HG03060 (cell line): ENCODE measurements around the gene CFAP46.

Source experiments
- ATAC-seq: cut with Tn5 transposase; IDR thresholded peaks from one replicate; pipeline ENCODE4 v1.9.1; 2021; ENCODE audit warnings: low read depth, moderate number of reproducible peaks; ENCODE audit not compliant: unreplicated experiment

CFAP46 gene

DNA sequence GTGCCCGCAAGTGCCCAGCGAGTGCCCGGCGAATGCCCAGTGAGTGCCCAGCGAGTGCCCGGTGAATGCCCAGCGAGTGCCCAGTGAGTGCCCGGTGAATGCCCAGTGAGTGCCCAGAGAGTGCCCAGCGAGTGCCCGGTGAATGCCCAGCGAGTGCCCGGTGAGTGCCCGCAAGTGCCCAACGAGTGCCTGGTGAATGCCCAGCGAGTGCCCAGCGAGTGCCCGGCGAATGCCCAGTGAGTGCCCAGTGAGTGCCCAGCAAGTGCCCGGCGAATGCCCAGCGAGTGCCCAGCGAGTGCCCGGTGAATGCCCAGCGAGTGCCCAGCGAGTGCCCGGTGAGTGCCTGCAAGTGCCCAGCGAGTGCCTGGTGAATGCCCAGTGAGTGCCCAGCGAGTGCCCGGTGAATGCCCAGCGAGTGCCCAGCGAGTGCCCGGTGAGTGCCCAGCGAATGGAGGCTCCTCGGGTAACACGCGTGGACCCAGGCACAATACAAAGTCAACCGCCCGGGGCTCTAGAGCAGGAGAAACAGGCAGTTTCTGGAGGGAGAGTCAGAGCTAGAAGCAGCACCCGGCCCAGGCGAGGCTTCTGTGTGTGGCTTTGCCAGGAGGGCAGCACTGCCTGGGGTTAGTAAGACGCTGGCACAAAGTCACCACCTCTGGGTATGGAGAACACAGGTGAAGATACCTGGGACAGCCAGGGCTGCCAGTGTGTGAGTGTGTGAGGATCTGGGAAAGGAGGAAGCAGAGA, 38.2 kb upstream of the CFAP46 start:
- ATAC-seq, result no peak

DNA sequence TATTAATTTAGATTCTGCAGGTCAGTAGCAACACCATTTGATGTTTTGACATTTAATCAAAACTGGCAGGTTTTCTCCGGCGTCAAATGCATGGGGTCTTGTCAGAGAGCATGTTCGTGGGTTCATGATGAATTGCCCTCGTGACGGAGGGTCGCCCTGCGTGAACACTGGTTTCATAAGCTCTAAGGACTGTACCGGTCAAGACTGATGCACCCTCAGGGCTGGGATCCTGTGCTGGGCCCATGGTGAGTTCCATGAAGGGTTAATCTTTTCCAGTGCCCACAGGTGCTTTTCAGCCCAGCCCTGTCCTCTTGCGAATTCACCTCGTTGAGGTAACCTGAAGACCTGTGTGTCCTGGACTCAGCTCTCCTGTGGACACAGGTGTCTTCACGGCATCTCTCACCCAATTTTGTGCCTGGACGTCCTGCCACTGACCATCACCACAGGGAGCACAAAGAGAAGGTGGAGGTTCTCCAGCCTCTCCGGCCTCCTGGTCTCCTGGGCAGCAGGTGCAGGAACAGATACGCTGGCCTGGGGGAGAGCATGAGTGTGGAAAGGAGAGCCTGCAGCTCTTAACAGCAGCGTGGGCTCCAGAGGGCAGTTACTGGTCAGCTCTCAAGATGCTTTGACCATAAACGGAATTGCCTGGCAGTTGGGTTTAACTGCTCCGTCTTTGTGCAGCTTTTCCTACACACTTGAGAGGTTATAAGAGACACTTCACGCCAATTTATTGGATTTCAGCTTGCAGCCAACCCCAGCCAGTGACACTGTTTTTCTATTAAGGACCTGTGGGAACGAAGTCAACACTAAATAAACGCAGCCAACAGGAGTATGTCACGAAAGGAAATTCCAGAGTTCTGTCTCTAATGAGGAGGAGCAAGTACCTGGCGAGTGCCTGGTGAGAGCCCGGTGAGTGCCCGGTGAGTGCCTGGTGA, 37.4 kb upstream of the CFAP46 start:
- no peak for ATAC-seq

DNA sequence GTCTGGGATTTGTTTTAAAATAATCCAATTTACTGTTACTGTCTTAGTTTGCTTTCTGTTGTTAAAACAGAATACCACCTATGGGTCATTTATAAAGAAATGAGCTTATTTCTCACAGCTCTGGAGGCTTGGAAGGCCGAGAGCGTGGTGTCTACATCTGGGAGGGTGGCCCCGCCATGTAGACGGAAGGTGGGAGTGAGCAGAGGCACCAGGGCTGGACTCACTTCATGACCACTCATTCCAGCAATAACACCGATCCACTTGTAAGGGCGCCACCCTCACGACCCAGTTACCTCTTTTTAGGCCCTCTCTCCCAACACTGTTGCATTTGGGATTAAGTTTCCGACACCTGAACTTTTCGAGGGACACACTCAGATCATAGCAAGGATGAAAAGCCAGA, 36.2 kb upstream of the CFAP46 start:
- no peak for ATAC-seq

DNA sequence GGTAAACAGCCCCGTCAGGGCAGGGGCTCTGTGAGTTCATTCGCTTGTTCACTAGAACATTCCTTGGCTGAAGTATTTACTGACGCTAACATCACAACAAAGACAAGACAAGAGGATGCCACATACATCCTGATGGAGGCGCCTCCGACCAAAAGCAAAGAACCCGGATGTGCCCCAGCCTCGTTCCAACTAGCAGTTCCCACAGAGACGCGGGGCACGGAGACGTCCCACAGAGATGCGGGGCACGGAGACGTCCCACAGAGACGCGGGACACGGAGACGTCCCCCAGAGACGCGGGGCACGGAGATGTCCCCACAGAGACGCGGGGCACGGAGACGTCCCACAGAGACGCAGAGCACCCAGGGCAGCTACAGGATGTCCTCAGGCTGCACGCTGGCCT, 35.4 kb upstream of the CFAP46 start:
- no peak for ATAC-seq

DNA sequence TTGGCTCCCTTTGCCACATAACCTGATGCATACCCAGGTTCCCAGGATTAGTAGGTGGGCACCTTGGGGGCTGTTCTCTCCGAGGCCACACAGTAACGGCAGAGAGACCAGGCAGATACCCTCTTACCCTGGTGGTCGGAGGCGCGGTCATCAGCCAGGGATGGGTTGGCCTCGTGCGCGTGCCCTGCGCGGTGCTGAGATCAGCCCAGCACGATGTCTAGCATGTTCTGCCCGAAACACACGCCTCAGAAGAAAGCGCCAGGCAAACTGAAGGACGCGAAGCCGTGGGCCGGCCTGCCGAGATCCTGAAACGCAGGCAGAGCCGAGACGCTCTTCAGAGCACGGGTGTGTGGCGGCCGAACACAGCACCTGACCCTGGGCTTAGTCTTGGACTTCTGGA, 34.7 kb upstream of the CFAP46 start:
- ATAC-seq, result no peak

DNA sequence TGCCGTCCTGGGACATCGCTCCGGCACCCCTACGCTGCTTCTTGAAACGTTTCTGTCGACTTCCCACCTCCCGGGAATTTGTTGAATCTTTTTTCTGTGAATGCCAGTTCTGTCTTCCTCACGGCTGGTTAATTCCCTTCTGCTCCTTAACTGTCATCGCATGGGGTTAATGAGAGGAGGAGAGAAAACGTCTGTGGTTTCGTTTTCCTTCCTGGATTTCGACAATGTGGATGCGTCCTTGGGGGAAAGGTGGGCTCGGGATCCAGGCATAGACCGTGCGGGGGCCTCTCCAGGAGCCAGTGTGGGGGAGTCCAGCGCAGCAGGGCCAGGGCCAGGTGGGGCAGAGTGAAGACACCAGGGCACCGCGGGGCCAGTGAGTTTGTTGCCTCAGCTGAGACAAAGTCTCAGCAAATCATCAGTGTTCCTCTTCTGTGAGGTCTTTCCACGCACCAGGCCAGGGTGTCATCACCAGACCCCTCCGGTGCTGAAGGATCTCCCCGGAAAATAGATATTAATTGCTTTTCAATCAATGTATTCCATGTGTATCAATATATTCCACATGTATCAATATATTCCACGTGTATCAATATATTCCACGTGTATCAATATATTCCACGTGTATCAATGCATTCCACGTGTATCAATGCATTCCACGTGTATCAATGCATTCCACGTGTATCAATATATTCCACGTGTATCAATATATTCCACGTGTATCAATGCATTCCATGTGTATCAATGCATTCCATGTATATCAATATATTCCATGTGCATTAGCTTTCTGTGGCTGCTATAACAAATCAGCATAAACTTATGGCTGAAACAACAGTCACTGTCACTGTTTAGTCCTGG, 33.7 kb upstream of the CFAP46 start:
- ATAC-seq, result no peak

DNA sequence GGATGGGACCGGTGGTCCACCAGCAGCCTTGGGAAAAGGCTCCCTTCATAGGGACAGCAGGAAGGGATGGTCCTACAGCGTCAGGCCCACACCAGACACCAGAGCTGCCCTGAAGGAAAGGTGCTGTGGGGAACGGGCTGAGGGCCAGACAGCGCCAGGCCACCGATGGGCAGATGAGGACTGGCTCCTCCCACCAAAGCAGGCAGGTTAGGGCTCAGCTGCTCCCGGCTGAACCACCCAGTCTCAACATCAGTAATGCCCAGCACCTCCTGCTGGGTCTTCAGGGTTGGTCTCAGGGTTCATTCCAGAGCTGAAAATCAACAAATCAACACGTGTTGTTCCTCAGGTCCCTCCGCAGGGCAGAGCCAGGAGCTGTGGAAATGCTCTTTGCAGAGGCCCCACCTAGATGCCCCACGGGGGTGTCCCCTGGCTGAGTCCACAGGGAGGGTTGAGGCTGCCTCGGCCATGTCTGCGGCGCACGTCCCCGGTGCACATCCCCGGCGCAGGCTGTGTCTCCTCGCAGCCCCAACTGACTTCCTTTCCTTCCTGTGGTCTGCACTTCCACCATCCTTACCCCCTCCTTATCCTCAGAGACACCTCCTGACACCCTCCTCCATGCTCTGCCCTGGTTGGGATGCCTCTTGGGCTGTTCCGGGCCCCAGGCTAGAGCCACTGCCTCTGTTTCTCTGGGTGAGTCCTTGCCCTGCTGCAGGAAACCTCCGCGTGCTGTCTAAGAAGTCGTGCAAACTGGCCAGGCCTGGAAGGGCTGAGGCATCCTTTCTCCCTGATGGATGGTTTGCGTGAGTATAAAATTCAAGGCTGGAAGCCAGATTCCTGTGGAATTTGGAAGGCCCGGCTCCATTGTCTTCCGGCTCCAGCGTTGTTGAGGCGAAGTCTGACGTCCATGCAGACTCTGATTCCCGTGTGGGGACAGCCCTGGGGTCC, 32.8 kb upstream of the CFAP46 start:
- ATAC-seq, result no peak

DNA sequence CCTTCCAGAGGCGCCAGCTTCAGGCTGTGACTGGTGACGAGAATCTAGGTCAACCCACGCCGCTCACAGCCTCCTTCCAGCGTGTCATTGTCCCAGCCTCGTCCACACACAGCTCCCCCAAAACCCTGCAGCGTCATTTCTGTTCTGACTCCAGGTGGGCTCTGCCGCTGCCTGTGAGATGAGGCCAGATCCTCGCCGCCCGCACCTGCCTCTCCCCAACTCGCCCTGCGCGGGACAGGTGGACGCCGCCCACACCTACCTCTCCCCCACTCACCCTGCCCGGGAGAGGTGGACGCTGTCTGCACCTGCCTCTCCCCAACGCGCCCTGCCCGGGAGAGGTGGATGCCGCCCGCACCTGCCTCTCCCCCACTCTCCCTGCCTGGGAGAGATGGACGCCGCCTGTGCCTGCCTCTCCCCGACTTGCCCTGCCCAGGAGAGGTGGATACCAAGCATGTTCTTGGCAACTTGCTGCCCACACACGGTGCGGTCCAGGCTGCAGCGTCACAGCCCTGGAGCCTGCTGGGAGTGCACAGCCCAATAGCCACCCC, 32.0 kb upstream of the CFAP46 start:
- ATAC-seq, result no peak

DNA sequence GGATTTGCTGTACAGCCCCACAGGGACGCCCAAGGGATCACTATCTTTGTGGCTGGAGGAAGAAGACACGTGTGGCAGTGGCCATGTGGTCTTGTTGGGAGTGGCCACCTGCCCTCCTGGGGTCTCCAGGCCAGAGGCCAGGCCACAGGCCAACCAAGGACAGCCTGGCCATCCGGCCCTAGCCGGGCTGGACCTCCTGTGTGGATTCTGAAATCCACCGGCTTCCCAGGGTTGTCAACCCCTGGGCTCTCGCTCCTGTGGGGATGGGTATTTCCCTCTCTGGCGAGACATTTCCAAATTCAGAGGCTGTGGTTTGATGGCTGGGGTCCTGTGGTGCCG, 31.5 kb upstream of the CFAP46 start:
- no peak for ATAC-seq

DNA sequence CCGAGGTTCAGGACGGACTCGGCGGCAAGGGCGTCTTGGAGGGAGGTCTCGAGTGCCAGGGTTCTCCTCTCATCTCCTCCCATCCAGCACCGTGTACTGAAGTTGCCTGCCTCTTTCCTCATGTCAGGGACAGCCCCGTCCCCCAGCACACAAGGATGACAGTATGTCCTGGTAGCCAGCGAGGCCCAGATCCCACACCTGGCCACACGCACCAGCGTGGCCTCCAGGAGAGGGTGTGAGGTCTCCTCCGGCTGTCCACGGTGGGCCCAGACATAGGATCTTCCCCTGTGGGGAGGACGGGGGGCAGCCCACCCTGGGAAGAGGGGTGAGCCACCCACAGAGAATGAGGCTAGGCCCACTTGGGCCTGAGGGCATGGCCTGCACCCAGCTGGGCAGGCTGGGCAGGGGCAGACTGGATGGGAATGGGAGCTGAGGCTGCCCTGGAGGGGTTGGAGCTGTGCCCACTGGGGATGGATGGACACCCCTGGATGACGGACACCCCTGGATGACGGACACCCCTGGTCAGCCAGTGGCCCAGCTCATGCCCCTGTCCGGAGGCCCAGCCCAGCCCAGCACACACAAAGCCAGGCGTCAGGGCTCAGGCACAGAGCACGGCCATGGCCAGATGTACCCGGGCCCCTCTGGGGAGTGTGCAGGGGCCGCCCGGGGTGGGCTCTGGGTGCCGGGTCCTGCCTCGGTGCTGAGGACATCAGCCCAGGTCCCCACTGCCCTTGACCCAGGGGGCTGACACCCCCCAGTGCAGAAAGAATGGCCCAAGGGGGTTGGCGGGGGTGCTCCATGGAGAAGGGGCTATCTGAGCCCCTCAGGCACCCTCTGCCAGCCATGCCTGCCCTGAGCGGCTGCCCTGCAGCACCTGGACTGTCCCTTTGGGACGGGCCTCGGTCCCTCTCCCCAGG, 30.9 kb upstream of the CFAP46 start:
- no peak for ATAC-seq

DNA sequence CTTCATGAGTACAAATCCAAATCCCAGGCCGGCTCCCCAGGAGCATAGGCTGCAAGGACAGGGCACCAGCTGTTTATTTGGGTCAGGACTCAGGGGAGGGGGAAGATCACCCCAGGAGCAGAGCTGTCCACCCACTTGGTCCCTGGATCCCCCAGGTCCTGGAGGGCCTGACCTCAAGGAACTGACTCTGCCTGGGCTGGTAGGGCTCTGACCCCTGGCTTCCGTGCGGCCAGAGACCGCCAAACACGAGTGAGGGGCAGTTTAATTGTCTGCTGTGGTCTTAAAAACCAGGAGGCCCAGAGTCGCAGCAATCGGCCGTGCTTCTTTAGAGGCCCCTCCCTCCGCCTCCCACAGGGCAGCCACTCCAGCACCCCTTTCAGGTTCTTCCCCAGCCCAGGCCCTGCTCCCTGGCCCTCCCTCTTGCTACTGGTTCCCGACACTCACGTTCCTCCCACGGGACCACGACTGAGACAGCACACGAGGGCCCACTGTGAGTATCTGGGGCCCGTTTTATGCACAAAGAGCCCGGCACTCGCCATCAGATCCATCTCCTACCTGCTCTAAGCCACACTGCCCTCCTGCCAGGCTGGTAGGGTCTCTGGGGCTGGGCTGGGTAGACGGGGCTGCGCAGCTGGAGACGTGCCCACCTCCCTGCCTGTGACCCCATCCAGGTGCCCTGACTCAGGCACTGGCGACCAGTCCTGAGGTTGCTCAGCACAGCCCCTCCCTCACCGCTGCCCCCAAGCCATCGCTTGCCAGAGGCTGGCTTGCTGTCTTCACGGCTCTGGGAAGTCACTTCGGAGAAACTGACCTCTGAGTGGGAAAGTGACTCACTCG, 30.0 kb upstream of the CFAP46 start:
- ATAC-seq, result no peak

DNA sequence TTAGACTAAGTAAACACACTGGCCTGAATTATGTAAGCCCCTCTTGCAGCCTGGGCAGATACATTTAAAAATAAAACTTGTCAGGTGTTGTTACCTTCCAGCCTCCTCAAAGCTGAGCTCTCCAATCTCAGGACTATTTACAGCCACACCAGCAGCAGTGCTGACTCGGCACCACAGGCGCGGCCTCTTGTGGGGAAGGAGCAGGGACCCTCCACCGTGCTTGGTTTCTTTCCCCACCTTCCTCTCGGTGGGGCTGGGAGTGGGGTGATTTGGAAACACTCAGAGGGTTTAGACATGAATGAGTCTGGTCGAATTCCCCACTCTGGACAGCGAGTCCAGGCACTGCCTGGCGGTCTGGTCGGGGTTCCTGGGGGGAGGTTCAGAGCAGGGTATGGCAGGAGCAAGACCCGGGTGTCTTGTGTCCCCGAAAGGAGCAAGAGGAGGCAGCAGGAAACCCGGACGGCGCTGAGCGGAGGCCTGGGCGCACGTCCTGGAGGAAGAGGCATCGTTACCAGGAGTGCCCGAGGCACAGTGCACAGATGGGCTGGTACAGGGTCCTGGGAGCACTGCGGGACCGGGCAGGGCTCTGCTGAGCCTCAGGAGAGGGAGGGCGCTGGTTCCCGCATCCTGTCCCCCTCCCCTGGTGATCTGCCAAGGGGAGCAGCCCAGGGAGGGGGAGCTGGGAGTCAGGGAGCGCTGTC, 29.2 kb upstream of the CFAP46 start:
- ATAC-seq, result no peak

DNA sequence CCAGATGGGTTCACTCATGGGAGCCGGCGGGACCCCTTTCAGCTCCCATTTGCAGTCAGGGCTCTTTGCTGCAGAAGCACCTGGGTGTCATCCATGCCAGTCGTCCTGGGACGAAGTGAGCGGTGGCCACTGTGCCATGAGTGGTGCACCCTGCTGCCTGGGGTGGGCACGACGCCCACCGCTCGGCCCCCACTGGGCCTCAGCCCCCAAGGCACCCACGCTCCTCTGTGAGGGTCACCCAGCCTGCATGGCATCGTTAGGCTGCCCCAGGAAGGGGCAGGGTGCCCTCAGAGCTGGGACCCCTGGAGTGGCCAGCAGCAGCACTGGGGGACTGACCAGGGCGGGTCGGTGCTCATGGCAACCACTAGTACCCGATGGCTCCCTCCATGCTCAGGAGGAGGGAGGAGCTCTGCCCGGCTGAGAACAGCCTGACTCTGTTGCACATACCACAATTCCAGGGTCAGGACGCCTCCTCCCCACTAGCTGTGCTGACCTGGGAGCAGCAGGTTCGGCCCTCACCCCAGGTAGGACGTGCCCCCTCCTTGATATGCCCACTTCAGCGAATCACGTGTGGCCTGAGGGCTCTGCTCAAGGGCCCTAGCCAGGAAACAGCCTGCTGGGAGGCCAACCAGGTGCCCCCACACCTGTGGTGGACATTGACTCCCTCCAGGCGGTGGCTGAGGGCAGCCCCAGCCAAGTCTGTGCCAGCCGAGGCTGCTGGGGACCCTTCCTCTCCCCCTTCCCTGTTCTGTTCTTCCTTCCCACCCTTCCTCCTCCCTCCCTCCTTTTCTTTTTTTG, 28.5 kb upstream of the CFAP46 start:
- ATAC-seq, result no peak

DNA sequence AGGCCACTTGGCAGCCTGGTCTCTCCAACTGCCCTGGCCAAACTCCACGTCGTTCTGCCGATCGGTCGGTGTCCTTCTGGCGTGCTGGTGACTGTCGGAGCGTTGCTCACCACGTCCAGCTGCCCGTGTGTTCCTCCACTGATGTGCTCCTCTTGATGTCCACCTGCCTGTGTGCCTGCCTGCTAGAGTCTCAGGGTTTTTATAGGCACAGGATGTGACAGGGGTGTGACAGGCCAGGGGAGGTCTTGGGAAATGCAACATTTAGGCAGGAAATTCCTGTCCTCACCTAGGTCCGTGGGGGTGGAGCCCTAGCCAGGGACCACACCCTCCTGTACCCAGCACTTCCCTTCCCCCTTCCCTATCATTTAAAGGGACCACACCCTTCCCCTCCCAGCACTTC, 25.2 kb upstream of the CFAP46 start:
- ATAC-seq, result no peak

DNA sequence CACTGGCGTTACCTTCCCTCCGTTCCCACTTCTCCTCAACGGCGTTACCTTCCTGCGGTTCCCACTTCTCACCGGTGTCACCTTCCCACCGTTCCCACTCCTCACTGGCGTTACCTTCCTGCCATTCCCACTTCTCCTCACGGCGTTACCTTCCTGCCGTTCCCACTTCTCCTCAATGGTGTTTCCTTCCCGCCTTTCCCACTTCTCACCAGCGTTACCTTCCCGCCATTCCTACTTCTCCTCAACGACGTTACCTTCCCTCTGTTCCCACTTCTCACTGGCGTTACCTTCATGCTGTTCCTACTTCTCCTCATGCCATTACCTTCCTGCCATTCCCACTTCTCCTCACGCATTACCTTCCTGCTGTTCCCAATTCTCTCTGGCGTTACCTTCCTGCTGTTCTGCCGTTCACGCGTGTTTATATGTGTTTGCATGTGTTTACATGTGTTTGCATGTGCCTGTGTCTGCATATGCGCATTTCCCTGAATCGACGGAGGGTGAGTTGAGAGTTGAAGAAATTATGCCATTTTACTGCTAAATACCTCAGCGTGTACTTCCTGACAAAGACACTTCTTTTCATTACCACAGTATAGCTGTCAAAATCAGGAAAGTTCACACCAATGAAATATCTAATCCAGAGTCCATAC, 23.2 kb upstream of the CFAP46 start:
- no peak for ATAC-seq
